Prostate gland (tissue), 2 donors: Measurements from ENCODE around the gene ABCB8. TPM values are rescaled to one million over a fixed set of nuclear protein-coding genes. Genes with fewer than 3 reads are reported as not detected.

Experiments used
- DNase-seq: peaks from one replicate; pipeline ENCODE4 v3.0.0-alpha.2; 2019; ENCODE audit warnings: low spot score
- H3K27ac ChIP-seq, 2 donors: fragments of 200-600 bp; sonication (generic); 2 replicates each; pipeline ENCODE4 v1.5.1; 2017 to 2019
- H3K27me3 ChIP-seq: fragments of 200-600 bp; sonication (generic); replicated peaks from 2 replicates; pipeline ENCODE4 v1.5.1; 2019; ENCODE audit not compliant: insufficient read depth
- H3K36me3 ChIP-seq, 2 donors: fragments of 200-600 bp; sonication (generic); 1 replicate in 1 of 2; 2 replicates in 1 of 2; pipeline versions ENCODE4 v1.5.1 to v1.8.1; 2017 to 2019
- H3K4me1 ChIP-seq: fragments of 200-600 bp; sonication (generic); replicated peaks from 2 replicates; pipeline ENCODE4 v1.5.1; 2019
- H3K4me3 ChIP-seq, 2 donors: fragments of 200-600 bp; sonication (generic); 2 replicates each; pipeline ENCODE4 v1.5.1; 2017 to 2019
- H3K9me3 ChIP-seq: fragments of 200-600 bp; sonication (generic); 2 replicates; pipeline ENCODE4 v1.5.1; 2017
- CTCF ChIP-seq, 4 experiments: fragments of 200-600 bp in 2 of 4; fragments of 450-650 bp in 2 of 4; sonication (generic) in 2 of 4; IDR thresholded peaks; 1 replicate in 3 of 4; 2 replicates in 1 of 4; pipeline ENCODE4 v1.5.1; 2016 to 2019; ENCODE audit warnings: antibody characterized with exemption in 4 of 4, mild to moderate bottlenecking in 2 of 4, moderate library complexity in 2 of 4
- POLR2A ChIP-seq: fragments of 450-650 bp; IDR thresholded peaks from one replicate; pipeline ENCODE4 v1.6.1; 2016; ENCODE audit warnings: antibody characterized with exemption, mild to moderate bottlenecking
- POLR2AphosphoS5 ChIP-seq: sonication (generic); formaldehyde crosslinking; IDR thresholded peaks from one replicate; pipeline ENCODE4 v1.6.1; 2017; ENCODE audit warnings: antibody characterized with exemption
- WGBS: methylation state at CpG from one replicate; pipeline ENCODE4 v1.1.5; 2018; 5-methylcytosine and 5-hydroxymethylcytosine counted together
- intact Hi-C: fragments of 100-400 bp; cut with DNase I; formaldehyde crosslinking; loops from one replicate; pipeline ENCODE4 v1.14.2; 2022
- total RNA-seq, 2 donors: library from RNA; depleted of rRNA; stranded (reverse); fragments of >200 nt; gene quantifications; one replicate each; pipeline ENCODE4 v1.1.0, GENCODE V29; 2016

ABCB8 gene
- total RNA-seq, 2 donors from 2014 or later, result 26.4 to 50.6 TPM

- Histone ChIP-seq H3K36me3 (peaks cover 0 to 13% of the 10 kb centered on the region in 2 donors), H3K4me3 (no peak overlapping the region), H3K27me3 (no peaks in the 10 kb centered on the region), H3K4me1 (peaks cover 26% of the 10 kb centered on the region), H3K9me3 (no peaks in the 10 kb centered on the region), H3K27ac (no peak overlapping the region)
- 52% methylated on average over 9 of the region's 10 CpGs for WGBS
- intact Hi-C loops, result no loop called here
- no peak for DNase-seq
- TF ChIP-seq CTCF (IDR thresholded peaks at IDR 0.05), result no peak
- TF ChIP-seq POLR2AphosphoS5, result no peak
- TF ChIP-seq POLR2A, result no peak
These were observed 49.5 kb downstream of the ABCB8 start for GRCh38 chr7:151077705-151078232.

GRCh38 chr7:151078233-151079040 is 50.2 kb downstream of the ABCB8 start:
- no peaks in the 10 kb centered on the region for H3K27me3 ChIP-seq
- H3K27ac ChIP-seq, result no peak overlapping the region
- DNase-seq, result no peak
- no peaks in the 10 kb centered on the region for H3K9me3 ChIP-seq
- intact Hi-C loops, result no loop called here
- peaks cover 0 to 13% of the 10 kb centered on the region in 2 donors for H3K36me3 ChIP-seq
- H3K4me1 ChIP-seq, result peaks cover 27% of the 10 kb centered on the region
- 39% methylated on average over 22 of the region's 22 CpGs for WGBS
- H3K4me3 ChIP-seq, result no peak overlapping the region
- TF ChIP-seq CTCF (IDR thresholded peaks at IDR 0.05) (no peak), POLR2AphosphoS5 (no peak), POLR2A (no peak)

GRCh38 chr7:151079199-151079910 is 51.1 kb downstream of the ABCB8 start:
- no peaks in the 10 kb centered on the region for H3K9me3 ChIP-seq
- peaks cover 0 to 13% of the 10 kb centered on the region in 2 donors for H3K36me3 ChIP-seq
- 68% methylated on average over 27 of the region's 27 CpGs for WGBS
- TF ChIP-seq CTCF (IDR thresholded peaks at IDR 0.05), result no peak
- no peak for TF ChIP-seq POLR2AphosphoS5
- TF ChIP-seq POLR2A, result no peak
- intact Hi-C loops, result no loop called here
- peak overlapping the region in 1 of 2 donors; percentile 90 for H3K27ac ChIP-seq
- no peak for DNase-seq
- peak overlapping the region; percentile 83 to 87 for H3K4me3 ChIP-seq
- H3K27me3 ChIP-seq, result no peaks in the 10 kb centered on the region
- peaks cover 27% of the 10 kb centered on the region for H3K4me1 ChIP-seq

GRCh38 chr7:151080067-151080521 is 51.8 kb downstream of the ABCB8 start:
- DNase-seq, result no peak
- Histone ChIP-seq H3K4me3 (peak overlapping the region; percentile 83 to 87), H3K36me3 (peaks cover 0 to 5% of the 10 kb centered on the region in 2 donors), H3K27ac (peak overlapping the region; percentile 88 to 90), H3K4me1 (peaks cover 27% of the 10 kb centered on the region), H3K27me3 (no peaks in the 10 kb centered on the region), H3K9me3 (no peaks in the 10 kb centered on the region)
- TF ChIP-seq POLR2A (no peak), POLR2AphosphoS5 (no peak), CTCF (IDR thresholded peaks at IDR 0.05) (no peak)
- intact Hi-C loops, result loop anchor here (10.0 kb wide), 1 partner anchor 115 kb away; no protein-coding TSS in a partner anchor
- WGBS, result under 1% methylated on average over 15 of the region's 31 CpGs
